Gastroesophageal sphincter (tissue), 4 donors: ENCODE results near the gene SALL1. TPM values are rescaled to one million over a fixed set of nuclear protein-coding genes. Genes with fewer than 3 reads are reported as not detected.

Experiments
- ATAC-seq: fragments of 150-250 bp; one replicate; pipeline ENCODE4 v1.9.1; 2016; ENCODE audit warnings: mild to moderate bottlenecking, moderate library complexity
- H3K27ac ChIP-seq, 4 donors: fragments of 200-600 bp; sonication (generic) in 3 of 4; 1 replicate in 3 of 4; 2 replicates in 1 of 4; pipeline ENCODE4 v1.5.1; 2016 to 2019
- H3K27me3 ChIP-seq: fragments of 200-600 bp; sonication (generic); one replicate; pipeline ENCODE4 v1.5.1; 2019
- H3K36me3 ChIP-seq, 2 donors: fragments of 200-600 bp; sonication (generic); one replicate each; pipeline ENCODE4 v1.5.1; 2019; ENCODE audit warnings: control low read depth in 1 of 2
- H3K4me1 ChIP-seq, 3 donors: fragments of 200-600 bp; sonication (generic); 1 replicate in 2 of 3; 2 replicates in 1 of 3; pipeline ENCODE4 v1.5.1; 2016 to 2019; ENCODE audit warnings: control low read depth in 2 of 3
- H3K4me3 ChIP-seq, 2 donors: fragments of 200-600 bp; sonication (generic); one replicate each; pipeline ENCODE4 v1.5.1; 2019; ENCODE audit warnings: mild to moderate bottlenecking in 1 of 2, moderate library complexity in 1 of 2
- H3K9me3 ChIP-seq, 3 donors: fragments of 200-600 bp; sonication (generic); one replicate each; pipeline ENCODE4 v1.5.1; 2017 to 2019; ENCODE audit warnings: control low read depth in 2 of 3
- CTCF ChIP-seq, 4 experiments: fragments of 200-600 bp in 2 of 4; fragments of 450-650 bp in 2 of 4; sonication (generic) in 1 of 4; IDR thresholded peaks; one replicate each; pipeline ENCODE4 v1.5.1; 2017 to 2019; ENCODE audit warnings: antibody characterized with exemption in 4 of 4, mild to moderate bottlenecking in 2 of 4, moderate library complexity in 2 of 4
- EP300 ChIP-seq: sonication (generic); formaldehyde crosslinking; IDR thresholded peaks from one replicate; pipeline ENCODE4 v1.6.1; 2017; ENCODE audit warnings: antibody characterized with exemption, mild to moderate bottlenecking
- POLR2A ChIP-seq, 2 donors: fragments of 450-650 bp; IDR thresholded peaks; one replicate each; pipeline ENCODE4 v1.6.1; 2017; ENCODE audit warnings: antibody characterized with exemption in 2 of 2, mild to moderate bottlenecking in 2 of 2, moderate library complexity in 1 of 2
- POLR2AphosphoS5 ChIP-seq: sonication (generic); formaldehyde crosslinking; IDR thresholded peaks from one replicate; pipeline ENCODE4 v1.6.1; 2017; ENCODE audit warnings: antibody characterized with exemption
- WGBS, 2 donors: methylation state at CpG; one replicate each; pipeline ENCODE4 v1.1.5; 2018; ENCODE audit warnings: low coverage in 1 of 2; 5-methylcytosine and 5-hydroxymethylcytosine counted together
- total RNA-seq, 4 donors: library from RNA; depleted of rRNA; stranded (reverse); fragments of >200 nt; gene quantifications; one replicate each; pipeline ENCODE4 v1.1.0, GENCODE V29; 2016

Gene SALL1
- total RNA-seq, 4 donors from 2014 or later = not detected

DNA sequence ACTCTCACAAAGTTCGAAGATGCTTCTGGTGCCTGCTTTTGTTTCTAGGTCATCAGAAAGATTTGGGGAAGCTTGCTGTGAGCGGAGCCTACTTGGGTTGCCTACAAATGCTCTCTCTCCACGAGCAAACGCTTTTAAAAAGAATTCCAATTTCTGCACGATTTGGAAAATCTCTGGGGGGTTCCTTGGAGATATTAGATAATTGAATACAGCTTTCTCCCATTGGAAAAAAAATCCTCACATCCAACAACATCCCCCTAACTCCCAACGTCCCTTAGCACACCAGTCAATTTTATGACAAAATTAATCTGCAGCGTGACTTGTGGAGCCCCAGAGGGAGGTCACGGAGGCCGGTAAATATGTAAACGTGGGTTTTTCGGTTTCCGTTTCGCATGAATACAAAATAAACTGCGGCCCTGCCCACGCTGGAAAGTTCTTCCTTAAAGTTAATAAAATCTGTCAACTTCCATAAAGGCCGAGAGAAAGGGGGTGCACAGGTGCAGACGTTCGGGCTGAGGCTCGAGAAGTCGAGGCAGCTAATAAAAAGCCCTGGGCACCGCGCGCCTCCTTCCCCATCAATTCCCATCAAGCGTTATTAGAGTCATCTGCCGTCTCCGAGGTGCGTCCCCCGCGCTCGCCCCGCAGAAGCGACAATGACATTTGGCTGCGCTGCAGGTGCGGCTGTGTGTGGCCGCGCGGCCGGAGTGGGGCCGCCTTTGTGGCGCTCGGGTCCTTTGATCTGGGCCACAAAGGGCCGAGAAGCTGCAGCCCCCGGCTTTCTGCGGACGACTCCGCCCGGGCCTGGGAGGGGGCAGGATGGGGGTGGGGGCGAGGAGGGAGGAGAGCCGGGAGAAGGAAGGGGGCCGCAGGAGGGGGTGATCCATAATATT, 37.6 kb downstream of the SALL1 start:
- H3K27ac ChIP-seq = no peak overlapping the region
- WGBS, 2 donors = 6 to 9% methylated on average over 10 to 23 of the region's 50 CpGs
- TF ChIP-seq POLR2AphosphoS5 (no peak), EP300 (no peak), CTCF (IDR thresholded peaks at IDR 0.05) (no peak), POLR2A (IDR thresholded peaks at IDR 0.05) (no peak)
- peaks cover 0 to 7% (median 0%) of the 10 kb centered on the region in 3 donors for H3K4me1 ChIP-seq
- no peak for ATAC-seq
- H3K36me3 ChIP-seq = no peaks in the 10 kb centered on the region
- H3K4me3 ChIP-seq = peak overlapping the region in 1 of 2 donors; percentile 2
- peaks cover 0 to 9% (median 0%) of the 10 kb centered on the region in 3 donors for H3K9me3 ChIP-seq
- peaks cover 84% of the 10 kb centered on the region for H3K27me3 ChIP-seq

- Histone ChIP-seq H3K4me3 (no peak overlapping the region), H3K9me3 (peaks cover 0 to 9% (median 0%) of the 10 kb centered on the region in 3 donors), H3K27me3 (peaks cover 81% of the 10 kb centered on the region), H3K4me1 (peaks cover 0 to 7% (median 0%) of the 10 kb centered on the region in 3 donors), H3K36me3 (no peaks in the 10 kb centered on the region), H3K27ac (no peak overlapping the region)
- 35 to 38% methylated on average over 1 to 3 of the region's 3 CpGs for WGBS, 2 donors
- no peak for ATAC-seq
- TF ChIP-seq EP300 (no peak), POLR2A (IDR thresholded peaks at IDR 0.05) (no peak), CTCF (IDR thresholded peaks at IDR 0.05) (no peak), POLR2AphosphoS5 (no peak)
These were observed 38.7 kb downstream of the SALL1 start for GRCh38 chr16:51112323-51112722.

DNA sequence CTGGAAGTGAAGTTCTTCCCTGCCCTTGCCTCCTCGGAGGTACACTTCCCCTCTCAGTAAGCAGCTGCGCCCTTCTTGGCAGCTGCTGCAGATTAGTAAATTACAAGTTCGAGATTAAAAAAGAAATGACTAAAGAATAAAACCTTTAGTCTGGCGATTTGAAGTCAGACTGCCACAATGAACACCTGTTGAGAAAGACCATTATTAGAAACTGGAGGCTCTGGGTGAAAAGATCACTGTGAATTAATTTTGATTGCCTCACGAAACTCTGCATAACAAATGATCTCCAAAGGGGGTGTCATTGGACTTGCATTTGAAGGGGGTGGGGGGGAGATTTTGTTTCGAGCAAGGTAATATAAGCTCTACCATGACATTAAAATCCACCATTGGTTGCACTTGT, 39.3 kb downstream of the SALL1 start:
- Histone ChIP-seq H3K27ac (no peak overlapping the region), H3K36me3 (no peaks in the 10 kb centered on the region), H3K9me3 (peaks cover 0 to 9% (median 0%) of the 10 kb centered on the region in 3 donors), H3K4me1 (peaks cover 0 to 7% (median 0%) of the 10 kb centered on the region in 3 donors), H3K27me3 (peaks cover 85% of the 10 kb centered on the region), H3K4me3 (no peak overlapping the region)
- no peak for TF ChIP-seq POLR2AphosphoS5
- TF ChIP-seq POLR2A (IDR thresholded peaks at IDR 0.05) = no peak
- TF ChIP-seq EP300 = no peak
- TF ChIP-seq CTCF (IDR thresholded peaks at IDR 0.05) = no peak
- ATAC-seq = no peak
- 13 to 16% methylated on average over 4 to 6 of the region's 6 CpGs for WGBS, 2 donors

- Histone ChIP-seq H3K27me3 (peaks cover 79% of the 10 kb centered on the region), H3K4me1 (peaks cover 0 to 7% (median 0%) of the 10 kb centered on the region in 3 donors), H3K4me3 (no peak overlapping the region), H3K36me3 (no peaks in the 10 kb centered on the region), H3K27ac (no peak overlapping the region), H3K9me3 (peaks cover 0 to 9% (median 0%) of the 10 kb centered on the region in 3 donors)
- no peak for ATAC-seq
- TF ChIP-seq EP300 = no peak
- 61% methylated on average over 3 of the region's 3 CpGs; no CpG with 5 or more reads in 1 of the 2 donors for WGBS, 2 donors
These were observed 40.3 kb downstream of the SALL1 start for GRCh38 chr16:51110700-51111157.

GRCh38 chr16:51109173-51109572, 41.9 kb downstream of the SALL1 start:
- Histone ChIP-seq H3K36me3 (no peaks in the 10 kb centered on the region), H3K27ac (no peak overlapping the region), H3K4me1 (peaks cover 0 to 7% (median 0%) of the 10 kb centered on the region in 3 donors), H3K4me3 (no peak overlapping the region), H3K27me3 (peaks cover 71% of the 10 kb centered on the region), H3K9me3 (peaks cover 0 to 9% (median 0%) of the 10 kb centered on the region in 3 donors)
- ATAC-seq = no peak
- WGBS, 2 donors = 87 to 100% methylated on average over 1 to 2 of the region's 2 CpGs
- no peak for TF ChIP-seq POLR2A (IDR thresholded peaks at IDR 0.05)
- no peak for TF ChIP-seq CTCF (IDR thresholded peaks at IDR 0.05)
